H1 (cell line): ENCODE data around the gene CLN3. TPM values are rescaled to one million over a fixed set of nuclear protein-coding genes. Genes with fewer than 3 reads are reported as not detected.

Experiments
- ASH2L ChIP-seq: fragments of 200-600, 300-600 bp; sonication (generic); IDR thresholded peaks from one replicate; pipeline ENCODE4 v1.7.1; 2017; ENCODE audit warnings: low read length
- JUN ChIP-seq: IDR thresholded peaks from 2 replicates; pipeline ENCODE4 v1.6.1; 2011; ENCODE audit warnings: low read depth, mild to moderate bottlenecking, improper control_type of control experiment, low read length
- SAP30 ChIP-seq: fragments of 300-600 bp; sonication (generic); IDR thresholded peaks from 2 replicates; pipeline ENCODE4 v1.7.1; 2012; ENCODE audit warnings: low read length, moderate library complexity, mild to moderate bottlenecking, inconsistent platforms; ENCODE audit not compliant: insufficient read depth, insufficient replicate concordance
- SP4 ChIP-seq: IDR thresholded peaks from 2 replicates; pipeline ENCODE4 v1.6.1; 2012; ENCODE audit warnings: low read length, inconsistent platforms
- TAF1 ChIP-seq: IDR thresholded peaks from 2 replicates; pipeline ENCODE4 v1.6.1; 2011; ENCODE audit warnings: mild to moderate bottlenecking, low read depth, low read length
- polyA plus RNA-seq, 7 experiments: library from polyadenylated mRNA; depleted of rRNA in 3 of 7; stranded (reverse) in 5 of 7; unstranded in 2 of 7; fragments of >200 nt in 5 of 7; fragments of 200-250 nt in 2 of 7; gene quantifications; 1 replicate in 5 of 7; 2 replicates in 1 of 7; 4 replicates in 1 of 7; pipeline versions ENCODE4 v1.2.1 to v1.2.3, GENCODE V29; 2011 to 2013; ENCODE audit warnings: missing spikeins in 2 of 7, mixed read lengths in 2 of 7
- total RNA-seq: library from RNA; stranded (reverse); fragmentation: NEBNext Ultra II Directional; extraction: Animal tissue kit (Norgen Biotek cat#: 25700); gene quantifications from 2 replicates; pipeline ENCODE4 v1.2.1, GENCODE V29; 2021
- TF ChIP-seq, protein P1 (sequence below), 3 experiments: IDR thresholded peaks; 1 replicate in 2 of 3; 2 replicates in 1 of 3; pipeline versions ENCODE4 v1.5.1 to v1.6.1; 2011; ENCODE audit warnings: low read length in 3 of 3, mild to moderate bottlenecking in 3 of 3, inconsistent platforms in 2 of 3, low read depth in 1 of 3, moderate library complexity in 1 of 3; ENCODE audit not compliant: insufficient read depth in 1 of 3; ENCODE audit errors: control extremely low read depth in 1 of 3

Gene CLN3
- total and polyA plus RNA-seq, 2 of the 8 experiments (the other 6 are each of a cell fraction or from before 2014, with no cell fraction given), result 22.9 to 44.3 TPM

DNA sequence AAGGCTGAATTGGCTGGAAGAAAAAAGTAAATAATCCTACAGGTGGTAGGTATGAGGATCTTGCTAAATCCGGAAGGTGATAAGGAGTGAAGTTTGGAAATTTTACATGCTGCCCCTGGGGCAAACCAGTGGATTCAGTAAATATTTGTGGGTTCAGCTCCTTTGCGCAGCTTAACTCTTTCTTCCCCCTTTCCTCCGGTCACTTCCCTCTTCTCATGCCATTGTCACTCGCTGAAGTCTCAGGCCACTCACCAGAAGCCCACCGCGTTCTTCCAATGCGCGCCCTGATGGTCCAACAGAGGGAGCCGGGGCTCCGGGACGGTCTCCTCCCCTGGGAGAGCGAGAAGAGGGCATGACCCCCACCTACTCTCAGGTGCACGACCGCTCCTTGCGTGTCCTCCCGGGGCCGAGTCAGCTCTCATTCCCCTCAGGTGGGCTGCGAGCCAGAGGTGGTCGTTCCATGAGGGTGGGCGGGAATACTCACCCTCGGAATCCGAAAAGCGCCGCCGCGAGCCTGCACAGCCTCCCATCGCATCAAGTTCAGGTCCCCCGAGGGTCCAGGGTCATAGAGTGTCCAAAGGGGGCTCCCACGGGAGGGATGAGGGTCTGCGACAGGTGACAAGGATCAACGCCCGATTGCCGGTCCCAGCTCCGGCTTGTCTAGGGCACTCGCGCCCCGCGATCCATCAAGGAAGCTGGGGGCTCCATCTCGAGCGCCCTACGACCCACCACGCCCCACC, 474 bp downstream of the CLN3 start (continued):
- TF ChIP-seq, protein P1, sequence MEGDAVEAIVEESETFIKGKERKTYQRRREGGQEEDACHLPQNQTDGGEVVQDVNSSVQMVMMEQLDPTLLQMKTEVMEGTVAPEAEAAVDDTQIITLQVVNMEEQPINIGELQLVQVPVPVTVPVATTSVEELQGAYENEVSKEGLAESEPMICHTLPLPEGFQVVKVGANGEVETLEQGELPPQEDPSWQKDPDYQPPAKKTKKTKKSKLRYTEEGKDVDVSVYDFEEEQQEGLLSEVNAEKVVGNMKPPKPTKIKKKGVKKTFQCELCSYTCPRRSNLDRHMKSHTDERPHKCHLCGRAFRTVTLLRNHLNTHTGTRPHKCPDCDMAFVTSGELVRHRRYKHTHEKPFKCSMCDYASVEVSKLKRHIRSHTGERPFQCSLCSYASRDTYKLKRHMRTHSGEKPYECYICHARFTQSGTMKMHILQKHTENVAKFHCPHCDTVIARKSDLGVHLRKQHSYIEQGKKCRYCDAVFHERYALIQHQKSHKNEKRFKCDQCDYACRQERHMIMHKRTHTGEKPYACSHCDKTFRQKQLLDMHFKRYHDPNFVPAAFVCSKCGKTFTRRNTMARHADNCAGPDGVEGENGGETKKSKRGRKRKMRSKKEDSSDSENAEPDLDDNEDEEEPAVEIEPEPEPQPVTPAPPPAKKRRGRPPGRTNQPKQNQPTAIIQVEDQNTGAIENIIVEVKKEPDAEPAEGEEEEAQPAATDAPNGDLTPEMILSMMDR (IDR thresholded peaks at IDR 0.05; ENCODE audit: control extremely low read depth in 1 of 3, insufficient read depth in 1 of 3, low read depth in 1 of 3, low read length in 3 of 3), result peak in 2 of 3 experiments; percentile 10 to 16; a peak in 2 of 4 replicates
- TF ChIP-seq JUN, result no peak
- peak; percentile 57 for TF ChIP-seq SAP30
- peak; percentile 23 for TF ChIP-seq ASH2L
- TF ChIP-seq TAF1, result no peak
- TF ChIP-seq SP4, result no peak
